ENCODE measurements around the gene PTPRB.

The PTPRB gene

DNA sequence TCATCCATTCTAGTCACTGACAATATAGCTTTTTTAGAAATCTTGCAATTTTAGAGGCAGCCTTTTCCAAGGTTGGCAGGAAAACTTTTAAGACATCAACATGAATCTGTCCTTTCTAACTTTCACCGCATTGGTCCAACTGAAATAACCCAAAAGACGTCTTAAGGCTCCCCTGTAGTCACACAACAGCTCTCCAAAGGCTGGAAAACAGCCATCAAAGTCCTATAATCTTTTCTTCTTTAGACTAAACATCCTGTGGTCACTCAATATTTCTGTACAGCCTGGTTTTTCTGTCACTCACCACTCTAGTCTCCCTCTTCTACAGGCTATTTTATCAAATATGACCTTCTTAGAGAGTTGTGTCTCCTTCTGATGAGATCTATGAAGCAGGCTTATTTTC, 4.5 kb upstream of the PTPRB start:
- DNase-seq: no peak

DNA sequence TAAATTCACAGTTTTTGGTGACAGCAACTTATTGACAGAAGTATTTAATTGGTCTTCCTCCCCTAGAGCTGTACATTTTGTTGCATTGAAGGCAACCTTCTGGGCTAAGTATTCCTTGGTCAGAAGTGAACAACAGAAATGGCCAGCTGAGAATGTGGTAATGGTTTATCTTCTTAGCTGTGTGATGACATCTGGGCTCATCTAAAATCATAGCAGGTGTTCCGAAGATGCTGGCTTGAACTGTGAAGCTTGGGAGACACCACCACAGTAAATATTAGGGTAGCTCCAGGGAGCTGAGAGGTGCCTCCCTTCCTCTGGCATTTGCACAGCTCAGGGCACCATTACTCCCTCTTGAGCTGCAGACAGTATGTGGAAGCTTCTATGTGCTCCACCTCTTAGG, 3.7 kb upstream of the PTPRB start:
- no peak for DNase-seq

DNA sequence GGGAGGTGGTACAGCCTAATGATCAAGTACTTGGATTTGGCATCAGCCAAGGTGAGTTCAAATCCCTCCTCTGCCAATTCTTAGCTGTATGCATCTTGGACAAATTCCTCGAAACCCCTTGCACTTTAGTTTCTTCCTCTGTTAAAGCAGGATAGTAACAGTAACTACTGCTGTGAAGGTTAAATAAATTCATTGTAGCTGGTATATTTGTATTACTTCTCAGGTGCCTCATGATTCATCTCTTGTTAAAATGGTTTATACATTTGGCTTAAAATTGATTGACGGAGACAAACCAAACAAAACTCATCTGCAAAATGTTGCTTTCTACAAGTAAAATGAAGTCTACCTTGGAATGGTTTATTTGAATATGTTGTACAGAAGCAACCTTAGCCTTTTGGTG, 2.3 kb upstream of the PTPRB start:
- no peak for DNase-seq

DNA sequence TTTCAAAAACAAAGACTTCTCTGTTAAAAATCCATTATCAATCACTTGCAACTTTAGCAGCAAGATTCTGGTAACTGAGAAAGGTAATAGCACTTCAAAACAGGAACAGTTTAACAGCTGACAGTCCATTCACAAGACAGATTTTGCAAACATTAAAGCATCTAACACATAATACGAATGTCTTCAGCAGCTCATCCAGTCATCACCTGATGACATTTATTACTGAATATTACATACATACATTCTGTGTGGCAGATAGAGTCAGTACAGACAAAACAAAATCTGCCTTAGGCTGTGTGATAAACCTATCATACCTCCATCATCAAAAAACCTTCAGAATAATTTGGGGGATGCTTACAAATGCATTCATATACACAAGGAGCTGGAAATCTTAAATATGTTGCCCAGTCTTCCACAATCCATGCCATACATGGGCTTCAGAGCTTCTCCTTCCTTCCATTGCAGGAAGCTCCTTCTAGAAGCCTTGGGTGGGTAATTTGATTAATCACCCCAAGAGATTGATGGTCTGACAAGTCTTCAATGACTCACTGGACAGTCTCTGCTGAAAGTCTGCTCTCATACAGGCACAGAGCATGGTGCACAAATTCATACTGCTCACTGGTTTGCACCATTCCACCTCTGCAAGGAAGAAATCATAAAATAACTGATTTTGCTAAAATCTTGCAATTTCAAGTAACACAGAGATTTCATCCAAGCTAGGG, 1.6 kb upstream of the PTPRB start:
- DNase-seq: no peak

DNA sequence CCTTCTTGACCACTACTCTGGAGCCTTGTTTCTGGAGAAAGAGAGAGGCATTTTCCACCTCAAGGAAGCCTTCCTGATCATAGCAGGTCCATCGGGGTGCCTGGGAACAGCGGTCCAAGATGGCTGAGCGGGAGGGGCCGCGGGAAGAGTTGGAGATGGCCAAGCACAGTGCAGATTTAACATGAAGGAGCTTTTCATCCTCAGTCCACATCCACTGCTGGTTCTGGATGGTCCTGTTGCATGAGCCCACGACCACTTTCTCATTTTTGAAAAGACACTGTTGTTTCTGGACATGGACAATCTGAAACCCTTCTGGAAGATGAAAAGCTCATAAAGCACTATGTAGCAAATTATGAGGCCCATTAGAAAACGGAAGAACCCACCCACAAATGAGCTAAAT, 1.5 kb downstream of the PTPRB start:
- DNase-seq: no peak

DNA sequence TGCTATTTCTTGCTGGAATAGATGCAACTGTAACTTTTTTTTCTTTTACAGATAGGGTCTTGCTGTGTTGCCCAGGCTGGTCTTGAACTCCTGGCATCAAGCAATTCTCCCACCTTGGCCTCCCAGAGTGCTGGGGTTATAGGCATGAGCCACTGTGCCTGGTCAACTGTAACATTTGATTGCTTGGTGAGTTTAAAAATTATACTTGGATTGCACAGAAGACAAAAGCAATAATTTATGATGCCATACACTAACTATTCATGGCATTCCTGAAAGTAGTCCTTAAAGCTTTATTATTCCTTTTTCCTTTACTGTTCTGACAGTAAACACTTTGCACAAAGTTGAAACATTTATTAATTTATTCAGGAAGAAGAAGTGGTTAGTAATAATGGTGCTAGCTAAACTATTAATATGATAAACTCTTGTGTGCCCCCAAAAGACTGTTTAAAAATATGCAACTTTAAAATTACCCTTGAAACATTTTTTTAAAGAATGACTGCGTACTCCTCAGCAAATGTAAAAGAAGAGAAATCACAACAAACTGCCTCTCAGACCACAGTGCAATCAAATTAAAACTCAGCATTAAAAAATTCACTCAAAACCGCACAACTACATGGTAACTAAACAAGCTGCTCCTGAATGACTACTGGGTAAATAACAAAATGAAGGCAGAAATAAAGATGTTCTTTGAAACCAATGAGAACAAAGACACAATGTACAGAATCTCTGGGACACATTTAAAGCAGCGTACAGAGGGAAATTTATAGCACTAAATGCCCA, 8.3 kb downstream of the PTPRB start:
- no peak for DNase-seq

DNA sequence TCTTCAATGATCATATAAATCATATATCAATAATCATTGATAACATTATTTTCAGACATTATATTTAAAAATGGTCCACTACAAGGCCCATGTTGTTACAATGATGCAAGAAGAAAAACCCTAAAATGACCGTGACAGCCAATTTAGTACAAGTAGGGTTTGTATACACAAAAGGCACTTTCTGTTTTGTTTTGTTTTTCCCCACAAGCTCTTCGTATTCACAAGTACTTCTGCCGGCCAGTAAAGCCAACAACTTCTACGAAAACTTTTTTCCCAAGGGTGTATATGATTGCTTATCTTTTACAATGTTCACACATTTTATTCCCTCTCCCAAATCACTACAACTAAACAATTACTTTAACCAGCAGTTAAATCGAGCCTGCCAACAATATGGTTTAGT, 9.6 kb downstream of the PTPRB start:
- no peak for DNase-seq

DNA sequence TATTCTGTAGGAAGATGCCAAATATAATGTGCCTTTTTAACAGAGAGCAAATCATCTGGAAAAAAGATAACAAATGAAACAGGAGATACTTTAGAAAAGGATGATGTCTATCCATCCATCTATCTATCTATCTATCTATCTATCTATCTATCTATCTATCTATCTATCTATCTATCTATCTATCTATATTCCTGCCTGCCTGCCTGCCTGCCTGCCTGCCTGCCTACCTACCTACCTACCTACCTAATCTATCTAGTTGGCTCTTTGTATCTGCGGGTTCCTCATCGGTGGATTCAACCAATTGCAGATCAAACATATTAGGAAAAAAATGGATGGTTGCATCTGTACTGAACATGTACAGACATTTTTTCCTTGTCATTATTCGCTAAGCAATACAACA, 11.0 kb downstream of the PTPRB start:
- DNase-seq: no peak

DNA sequence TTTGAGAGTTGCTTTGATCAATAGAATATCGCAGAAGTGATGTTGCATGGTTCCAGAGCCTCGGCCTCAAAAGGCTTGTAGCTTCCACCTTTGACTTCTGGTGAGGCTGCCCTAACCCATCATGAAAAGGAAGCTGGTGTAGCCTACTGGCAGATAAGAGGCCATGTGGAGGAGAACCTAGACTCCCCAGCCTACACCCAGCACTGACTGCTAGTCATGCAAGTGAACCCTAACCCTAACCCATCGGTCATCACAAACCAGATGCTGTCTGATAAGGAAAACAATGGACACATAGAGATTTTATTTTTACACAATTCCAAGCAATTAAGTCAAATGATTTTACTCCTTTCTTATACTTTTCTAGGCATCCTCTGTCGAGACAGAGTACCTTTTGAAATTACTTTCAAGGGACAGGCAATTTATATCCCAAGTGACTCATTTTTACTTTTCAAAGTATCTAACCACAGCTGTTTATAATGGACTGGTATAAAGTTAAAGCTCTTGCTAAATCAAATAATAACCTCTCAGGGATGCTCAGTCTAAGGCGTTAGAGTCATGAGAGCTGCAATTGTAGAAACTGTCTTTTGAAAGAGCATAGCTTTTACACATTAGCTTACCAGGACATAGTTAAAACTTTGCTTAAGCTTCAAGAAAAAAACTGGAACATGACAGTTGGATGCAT, 17.6 kb downstream of the PTPRB start:
- DNase-seq: no peak

DNA sequence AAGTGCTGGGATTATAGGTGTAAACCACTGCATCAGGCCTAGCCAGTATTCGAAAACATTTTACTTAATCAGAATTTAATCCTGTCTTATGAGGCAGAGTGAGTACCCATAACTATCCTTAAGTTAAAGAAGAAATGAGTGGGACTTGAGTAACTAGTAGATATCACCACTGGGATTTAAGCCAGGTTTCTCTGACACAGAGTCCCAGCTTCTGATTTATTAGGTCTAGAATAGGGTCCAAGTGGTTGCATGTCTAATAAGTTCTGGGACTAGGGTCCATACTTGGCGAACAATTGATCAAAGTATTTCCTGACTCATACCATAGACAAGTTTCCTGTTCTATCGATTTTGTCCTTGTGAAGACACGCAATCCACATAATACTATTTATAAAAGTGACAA, 18.9 kb downstream of the PTPRB start:
- no peak for DNase-seq

DNA sequence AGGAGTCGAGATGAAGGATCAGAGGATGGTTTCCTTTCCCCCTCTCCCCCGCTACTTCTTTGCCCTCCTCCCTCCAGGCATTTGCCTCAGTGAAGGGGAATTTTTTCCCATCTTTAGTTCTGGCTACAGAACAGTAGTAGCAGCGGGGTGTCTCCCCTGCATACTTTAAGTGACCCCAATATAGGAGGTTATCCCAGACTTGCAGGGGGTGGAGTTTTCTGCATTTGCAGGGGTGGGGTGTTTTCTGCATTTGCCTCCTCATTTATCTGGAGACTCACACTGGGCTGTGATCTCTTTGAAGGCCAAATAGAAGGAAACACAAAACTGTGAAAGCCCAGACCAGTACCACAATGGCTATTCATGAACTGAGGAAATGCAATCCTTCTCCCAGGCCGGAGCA, 19.8 kb downstream of the PTPRB start:
- no peak for DNase-seq

DNA sequence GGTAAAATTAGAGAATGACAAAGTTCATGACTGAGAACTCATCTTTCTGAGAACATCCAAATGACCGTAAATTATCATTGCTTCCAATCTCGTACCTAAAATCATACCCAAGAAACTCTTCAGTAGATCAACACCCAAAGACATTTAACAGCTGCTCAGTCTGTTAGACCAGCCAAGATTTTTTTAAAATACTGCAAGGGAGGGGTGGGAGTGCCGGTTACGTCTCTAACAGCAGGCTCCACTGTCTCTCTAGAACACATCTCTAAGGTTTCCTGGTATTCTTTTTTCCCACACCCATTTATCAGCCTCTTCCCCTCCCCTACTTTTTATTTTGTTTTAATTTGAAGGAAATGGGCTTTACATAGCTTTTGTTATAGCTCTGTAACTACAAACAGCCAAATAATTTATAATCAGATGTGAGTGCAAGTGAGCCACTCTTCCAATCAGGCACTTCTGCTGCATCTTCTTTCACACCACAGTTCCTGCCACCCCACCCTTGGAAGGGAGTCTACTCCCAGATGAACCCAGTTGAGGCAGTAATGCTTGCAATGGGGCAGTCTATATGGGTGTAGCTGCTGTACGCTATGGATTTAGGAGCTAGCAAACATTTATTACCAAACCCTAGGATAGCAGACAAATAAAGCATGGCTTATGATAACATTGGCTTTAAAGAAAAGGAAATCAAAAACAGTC, 21.9 kb downstream of the PTPRB start:
- no peak for DNase-seq

DNA sequence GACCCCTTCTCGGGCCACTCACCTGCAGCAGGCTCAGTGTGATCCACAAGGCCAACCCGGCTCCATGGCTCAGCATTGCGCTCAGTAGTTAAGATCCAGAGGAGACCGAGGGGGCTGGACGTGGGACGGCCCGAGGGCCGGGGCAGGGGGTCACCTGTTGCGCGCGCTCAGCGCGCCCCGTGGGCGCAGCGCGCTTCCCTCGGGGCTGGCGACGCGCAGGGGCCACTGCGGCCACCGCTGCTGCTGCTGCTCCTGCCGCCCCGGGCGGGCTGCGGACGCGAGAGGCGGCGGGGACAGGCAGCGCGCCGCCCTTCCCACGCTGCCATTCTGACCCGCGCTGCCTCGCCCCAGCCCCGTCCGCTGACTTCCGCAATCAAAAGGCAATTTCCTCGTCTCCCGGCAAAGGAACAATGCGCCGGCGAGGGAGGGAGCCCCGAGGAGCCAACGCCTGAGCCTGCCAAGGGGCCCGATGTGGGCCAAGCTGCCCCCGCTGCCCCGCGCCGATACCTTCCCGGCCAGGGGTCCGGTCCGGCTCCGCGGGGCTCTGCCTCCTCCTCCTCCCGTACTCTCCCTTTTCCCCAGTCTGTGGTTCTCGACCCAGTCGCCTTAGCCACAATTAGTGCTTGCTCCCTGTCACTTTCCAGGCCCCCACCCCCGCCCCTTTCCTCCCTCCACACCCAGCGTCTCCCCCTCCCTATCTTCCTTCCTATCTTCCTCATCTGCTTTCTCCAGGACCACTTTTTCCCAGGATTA, 27.3 kb downstream of the PTPRB start:
- no peak for DNase-seq

DNA sequence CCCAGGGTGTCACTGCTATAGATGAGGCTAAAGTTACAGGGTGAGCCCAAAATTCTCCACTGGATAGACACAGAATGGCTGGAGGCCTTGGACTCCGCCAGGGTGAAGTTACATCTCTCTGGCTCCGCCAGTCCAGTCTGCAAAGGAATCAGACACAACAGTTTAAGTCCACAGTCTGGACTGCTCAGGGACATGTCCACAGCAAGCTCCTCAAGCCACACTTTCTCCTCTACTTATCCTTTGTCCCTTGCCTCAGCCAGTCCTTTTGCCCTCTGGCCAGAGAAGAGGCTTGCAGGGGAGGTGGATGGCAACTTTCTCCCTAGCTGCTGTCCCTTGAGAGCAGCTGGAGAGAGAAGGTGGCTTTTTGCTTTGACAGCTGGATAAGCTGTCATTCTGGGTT, 28.0 kb downstream of the PTPRB start:
- DNase-seq: no peak

DNA sequence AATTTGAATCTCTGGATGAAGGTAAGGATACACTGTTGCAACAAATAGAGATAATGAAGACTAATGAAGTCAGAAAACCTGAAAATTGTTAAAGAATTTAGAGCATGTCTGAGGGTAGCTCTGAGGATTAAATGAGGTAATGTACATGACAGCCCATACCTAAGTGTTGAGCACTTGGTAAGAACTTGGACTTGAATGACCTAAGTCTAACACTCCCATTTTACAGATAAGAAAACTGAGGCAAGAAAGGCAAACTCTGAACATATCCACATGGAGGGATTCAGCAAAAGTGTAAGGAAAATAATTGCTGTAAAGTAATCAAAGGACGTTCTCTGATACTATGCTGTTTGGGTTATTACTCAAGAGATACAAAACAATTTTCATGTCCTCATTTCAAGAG, 29.0 kb downstream of the PTPRB start:
- no peak for DNase-seq

DNA sequence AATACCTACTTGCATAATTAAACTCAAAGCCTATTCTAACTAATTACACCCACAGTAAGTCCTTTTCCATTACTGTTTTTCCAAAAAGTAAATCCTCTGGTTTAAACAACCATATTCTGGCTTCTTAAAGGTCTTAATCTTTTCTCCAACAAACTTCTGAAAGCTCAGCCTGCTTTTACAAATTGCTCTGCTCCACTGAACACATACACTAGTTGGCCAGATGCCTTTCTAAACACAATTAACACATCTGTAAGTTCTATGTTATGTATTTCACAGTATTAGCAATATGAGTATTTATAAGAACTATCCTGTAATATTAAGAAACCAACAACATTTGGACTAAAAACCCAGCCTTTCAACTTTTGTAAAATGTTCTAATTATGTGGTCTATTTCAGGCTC, 30.1 kb downstream of the PTPRB start:
- DNase-seq: no peak

DNA sequence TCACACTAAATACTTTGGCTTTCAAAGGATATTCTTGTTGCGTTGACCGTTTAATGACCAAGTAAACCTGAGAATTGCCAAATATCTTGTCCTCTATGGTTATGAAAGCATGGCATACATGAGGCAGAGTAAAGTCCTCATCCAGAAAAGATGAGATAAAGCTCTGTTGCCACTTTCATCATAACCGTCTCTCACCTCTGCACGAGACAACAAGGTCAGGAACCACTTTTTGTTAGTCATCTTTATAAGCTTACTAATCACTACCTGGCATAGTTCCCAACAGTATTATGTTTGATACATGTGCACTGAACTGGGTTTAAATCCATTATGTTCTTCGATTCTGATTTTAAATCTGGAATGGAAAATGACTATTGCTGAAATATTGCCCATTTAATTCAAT, 31.3 kb downstream of the PTPRB start:
- DNase-seq: no peak

DNA sequence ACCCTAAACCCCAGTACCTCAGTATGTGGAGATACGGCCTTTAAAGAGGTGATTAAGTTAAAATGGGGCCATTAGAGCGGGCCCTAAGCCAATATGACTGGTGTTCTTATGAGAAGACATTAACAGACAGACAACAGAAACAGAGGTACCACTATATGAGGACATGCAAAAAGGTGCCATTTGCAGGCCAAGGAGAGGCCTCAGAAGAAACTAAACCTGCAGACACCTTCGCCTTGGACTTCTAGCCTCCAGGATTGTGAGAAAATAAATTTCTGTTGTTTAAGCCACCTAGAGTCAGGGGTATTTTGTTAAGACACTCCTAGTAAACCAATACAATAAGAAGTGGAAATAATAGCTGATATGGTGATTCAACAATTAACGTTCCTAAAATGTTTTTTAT, 32.6 kb downstream of the PTPRB start:
- no peak for DNase-seq

DNA sequence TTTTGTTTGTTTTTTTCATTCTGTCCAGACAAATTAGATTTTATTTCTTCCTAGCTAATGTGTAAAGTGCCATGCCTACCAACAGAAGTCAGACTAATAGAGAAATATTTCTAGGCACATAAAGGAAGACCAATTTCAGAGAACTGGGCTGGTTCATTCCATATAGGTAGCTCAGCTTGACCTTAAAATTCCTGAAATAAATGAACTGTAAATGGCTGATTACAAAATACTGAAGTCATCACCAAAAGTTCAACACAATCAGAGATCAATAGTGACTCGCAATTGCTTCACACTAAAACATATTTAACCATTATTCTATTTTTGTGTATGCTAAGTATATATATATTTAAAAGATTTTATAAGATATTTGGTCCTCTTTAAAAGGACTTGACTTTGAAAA, 34.2 kb downstream of the PTPRB start:
- no peak for DNase-seq

DNA sequence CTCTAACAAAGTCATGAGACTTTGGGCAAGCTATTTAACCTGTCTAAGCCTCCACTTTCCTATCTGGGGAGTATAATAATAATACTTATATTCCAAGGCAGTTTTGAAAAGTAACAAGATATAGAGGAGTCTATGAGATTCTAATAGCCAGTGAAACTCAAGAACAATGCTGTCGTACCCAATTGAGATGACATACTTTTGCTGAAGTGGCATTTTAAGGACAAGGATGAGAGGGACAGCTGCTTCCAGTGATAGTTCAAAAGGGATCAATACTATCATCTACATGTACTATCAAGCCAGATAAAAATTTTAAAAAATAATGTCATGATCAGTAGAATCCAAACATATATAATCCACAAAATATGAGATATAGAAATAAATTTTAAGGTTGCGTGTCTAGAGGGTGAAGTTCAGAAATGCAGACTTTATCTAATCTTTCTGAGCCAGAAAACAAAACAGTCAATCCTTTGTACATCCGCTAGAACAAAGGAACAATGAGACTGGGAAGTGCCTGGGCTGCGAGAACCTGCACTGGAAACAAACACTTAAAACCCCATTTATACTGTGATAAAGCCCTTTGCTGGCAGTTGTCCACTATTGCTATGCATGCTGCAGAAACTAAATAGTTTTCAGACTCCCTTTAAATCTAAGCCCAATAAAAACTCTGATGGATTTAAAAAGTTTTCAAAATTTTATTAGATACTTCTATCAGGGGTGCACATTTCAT, 38.6 kb downstream of the PTPRB start:
- peak; percentile 14 to 44 for DNase-seq

DNA sequence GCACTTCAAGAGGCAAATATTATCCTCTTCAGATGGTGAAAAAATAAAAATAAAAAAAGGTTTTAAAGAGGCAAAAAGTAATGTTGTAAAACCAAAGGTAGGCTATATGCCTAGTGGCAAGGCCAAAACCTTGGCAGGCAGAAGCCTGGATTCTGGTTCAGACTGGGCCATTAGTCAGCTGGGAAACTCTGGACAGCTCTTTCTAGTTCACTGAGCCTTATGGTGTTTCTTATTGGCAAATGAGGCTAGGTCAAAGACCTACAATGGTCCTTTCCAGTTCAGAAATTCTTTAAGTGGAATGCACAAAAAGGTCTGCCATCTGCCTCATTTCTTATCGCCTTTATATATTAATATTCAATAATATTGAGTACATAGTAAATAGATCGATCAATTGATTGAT, 44.6 kb downstream of the PTPRB start:
- DNase-seq: no peak
